ENCODE data around the gene BCR. TPM values are rescaled to one million over a fixed set of nuclear protein-coding genes. Genes with fewer than 3 reads are reported as not detected.

The BCR gene
- total and polyA plus RNA-seq, 2 donors (not counting 1 experiment from before 2014, with no cell fraction given): 15.7 to 66.6 TPM

GRCh38 chr22:23225337-23225723 is 45.0 kb downstream of the BCR start:
- peaks cover 4% of the 10 kb centered on the region for H3K79me2 ChIP-seq (ENCODE audit: control insufficient read depth, insufficient read depth, low read length)
- no peak for TF ChIP-seq CTCF (conservative IDR thresholded peaks at IDR 0.05 in 1 of 2, IDR thresholded peaks at IDR 0.05 in 1 of 2; ENCODE audit: low read depth in 1 of 2, low read length in 2 of 2)
- TF ChIP-seq EZH2 (IDR thresholded peaks at IDR 0.05; ENCODE audit: low read length, missing control alignments): no peak
- H4K20me1 ChIP-seq (ENCODE audit: control insufficient read depth, extremely low read depth, insufficient read depth, low read length): no peaks in the 10 kb centered on the region
- H3K4me1 ChIP-seq (ENCODE audit: control insufficient read depth, extremely low read depth, insufficient read depth, low read length): peaks cover 10% of the 10 kb centered on the region
- no peak overlapping the region for H3K4me3 ChIP-seq (replicated peaks in 1 of 4; ENCODE audit: control extremely low read depth in 1 of 4, insufficient read depth in 1 of 4, low read depth in 3 of 4, low read length in 4 of 4)
- no peaks in the 10 kb centered on the region for H3K36me3 ChIP-seq (ENCODE audit: control insufficient read depth, insufficient read depth, low read length)
- H3K4me2 ChIP-seq (ENCODE audit: extremely low read depth, insufficient read depth, low read length): peak overlapping the region; percentile 57
- H3K9me3 ChIP-seq (ENCODE audit: control insufficient read depth, insufficient read depth, low read depth, low read length): no peaks in the 10 kb centered on the region
- no peak for DNase-seq (ENCODE audit: low read depth in 2 of 2)
- no peak overlapping the region for H3K9ac ChIP-seq (ENCODE audit: insufficient read depth, low read length)
- H3K27ac ChIP-seq (ENCODE audit: insufficient read depth, low read length): peak overlapping the region; percentile 45
- H3K27me3 ChIP-seq (ENCODE audit: control insufficient read depth, insufficient read depth, low read length): no peaks in the 10 kb centered on the region
- no peak overlapping the region for H2AFZ ChIP-seq (ENCODE audit: low read length)

- TF ChIP-seq EZH2 (IDR thresholded peaks at IDR 0.05; ENCODE audit: low read length, missing control alignments): no peak
- no peak for TF ChIP-seq CTCF (conservative IDR thresholded peaks at IDR 0.05 in 1 of 2, IDR thresholded peaks at IDR 0.05 in 1 of 2; ENCODE audit: low read depth in 1 of 2, low read length in 2 of 2)
- peak overlapping the region; percentile 57 for H3K4me2 ChIP-seq (ENCODE audit: extremely low read depth, insufficient read depth, low read length)
- H3K27ac ChIP-seq (ENCODE audit: insufficient read depth, low read length): peak overlapping the region; percentile 45
- no peaks in the 10 kb centered on the region for H3K36me3 ChIP-seq (ENCODE audit: control insufficient read depth, insufficient read depth, low read length)
- no peak overlapping the region for H3K4me3 ChIP-seq (replicated peaks in 1 of 4; ENCODE audit: control extremely low read depth in 1 of 4, insufficient read depth in 1 of 4, low read depth in 3 of 4, low read length in 4 of 4)
- peak; percentile 59 to 64 for DNase-seq (ENCODE audit: low read depth in 2 of 2)
- peaks cover 4% of the 10 kb centered on the region for H3K79me2 ChIP-seq (ENCODE audit: control insufficient read depth, insufficient read depth, low read length)
- H4K20me1 ChIP-seq (ENCODE audit: control insufficient read depth, extremely low read depth, insufficient read depth, low read length): no peaks in the 10 kb centered on the region
- H3K4me1 ChIP-seq (ENCODE audit: control insufficient read depth, extremely low read depth, insufficient read depth, low read length): peaks cover 5% of the 10 kb centered on the region
- H3K9me3 ChIP-seq (ENCODE audit: control insufficient read depth, insufficient read depth, low read depth, low read length): no peaks in the 10 kb centered on the region
- H2AFZ ChIP-seq (ENCODE audit: low read length): no peak overlapping the region
- no peak overlapping the region for H3K9ac ChIP-seq (ENCODE audit: insufficient read depth, low read length)
- no peaks in the 10 kb centered on the region for H3K27me3 ChIP-seq (ENCODE audit: control insufficient read depth, insufficient read depth, low read length)
Measured at GRCh38 chr22:23225724-23226496, 45.6 kb downstream of the BCR start.

GRCh38 chr22:23226497-23226850 is 46.2 kb downstream of the BCR start:
- Histone ChIP-seq H3K36me3 (ENCODE audit: control insufficient read depth, insufficient read depth, low read length) (no peaks in the 10 kb centered on the region), H3K4me2 (ENCODE audit: extremely low read depth, insufficient read depth, low read length) (no peak overlapping the region), H3K9ac (ENCODE audit: insufficient read depth, low read length) (no peak overlapping the region), H3K9me3 (ENCODE audit: control insufficient read depth, insufficient read depth, low read depth, low read length) (no peaks in the 10 kb centered on the region), H3K4me3 (replicated peaks in 1 of 4; ENCODE audit: control extremely low read depth in 1 of 4, insufficient read depth in 1 of 4, low read depth in 3 of 4, low read length in 4 of 4) (no peak overlapping the region), H3K79me2 (ENCODE audit: control insufficient read depth, insufficient read depth, low read length) (peaks cover 4% of the 10 kb centered on the region), H3K27ac (ENCODE audit: insufficient read depth, low read length) (peak overlapping the region; percentile 24), H4K20me1 (ENCODE audit: control insufficient read depth, extremely low read depth, insufficient read depth, low read length) (no peaks in the 10 kb centered on the region), H3K4me1 (ENCODE audit: control insufficient read depth, extremely low read depth, insufficient read depth, low read length) (peaks cover 5% of the 10 kb centered on the region), H3K27me3 (ENCODE audit: control insufficient read depth, insufficient read depth, low read length) (no peaks in the 10 kb centered on the region), H2AFZ (ENCODE audit: low read length) (no peak overlapping the region)
- peak in 1 of 2 donors; percentile 66 for DNase-seq (ENCODE audit: low read depth in 2 of 2)
- TF ChIP-seq CTCF (conservative IDR thresholded peaks at IDR 0.05 in 1 of 2, IDR thresholded peaks at IDR 0.05 in 1 of 2; ENCODE audit: low read depth in 1 of 2, low read length in 2 of 2) (no peak), EZH2 (IDR thresholded peaks at IDR 0.05; ENCODE audit: low read length, missing control alignments) (no peak)
